ENCODE results near the gene HNF1B.
A peak's percentile ranks its signal among the peaks of the same experiment; 100 is the strongest.
"Not testable (repeated sequence)": the region's sequence is repeated elsewhere in the genome, so short reads cannot be mapped to it uniquely, and the experiment has no call there.

Gene HNF1B, protein sequence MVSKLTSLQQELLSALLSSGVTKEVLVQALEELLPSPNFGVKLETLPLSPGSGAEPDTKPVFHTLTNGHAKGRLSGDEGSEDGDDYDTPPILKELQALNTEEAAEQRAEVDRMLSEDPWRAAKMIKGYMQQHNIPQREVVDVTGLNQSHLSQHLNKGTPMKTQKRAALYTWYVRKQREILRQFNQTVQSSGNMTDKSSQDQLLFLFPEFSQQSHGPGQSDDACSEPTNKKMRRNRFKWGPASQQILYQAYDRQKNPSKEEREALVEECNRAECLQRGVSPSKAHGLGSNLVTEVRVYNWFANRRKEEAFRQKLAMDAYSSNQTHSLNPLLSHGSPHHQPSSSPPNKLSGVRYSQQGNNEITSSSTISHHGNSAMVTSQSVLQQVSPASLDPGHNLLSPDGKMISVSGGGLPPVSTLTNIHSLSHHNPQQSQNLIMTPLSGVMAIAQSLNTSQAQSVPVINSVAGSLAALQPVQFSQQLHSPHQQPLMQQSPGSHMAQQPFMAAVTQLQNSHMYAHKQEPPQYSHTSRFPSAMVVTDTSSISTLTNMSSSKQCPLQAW

DNA sequence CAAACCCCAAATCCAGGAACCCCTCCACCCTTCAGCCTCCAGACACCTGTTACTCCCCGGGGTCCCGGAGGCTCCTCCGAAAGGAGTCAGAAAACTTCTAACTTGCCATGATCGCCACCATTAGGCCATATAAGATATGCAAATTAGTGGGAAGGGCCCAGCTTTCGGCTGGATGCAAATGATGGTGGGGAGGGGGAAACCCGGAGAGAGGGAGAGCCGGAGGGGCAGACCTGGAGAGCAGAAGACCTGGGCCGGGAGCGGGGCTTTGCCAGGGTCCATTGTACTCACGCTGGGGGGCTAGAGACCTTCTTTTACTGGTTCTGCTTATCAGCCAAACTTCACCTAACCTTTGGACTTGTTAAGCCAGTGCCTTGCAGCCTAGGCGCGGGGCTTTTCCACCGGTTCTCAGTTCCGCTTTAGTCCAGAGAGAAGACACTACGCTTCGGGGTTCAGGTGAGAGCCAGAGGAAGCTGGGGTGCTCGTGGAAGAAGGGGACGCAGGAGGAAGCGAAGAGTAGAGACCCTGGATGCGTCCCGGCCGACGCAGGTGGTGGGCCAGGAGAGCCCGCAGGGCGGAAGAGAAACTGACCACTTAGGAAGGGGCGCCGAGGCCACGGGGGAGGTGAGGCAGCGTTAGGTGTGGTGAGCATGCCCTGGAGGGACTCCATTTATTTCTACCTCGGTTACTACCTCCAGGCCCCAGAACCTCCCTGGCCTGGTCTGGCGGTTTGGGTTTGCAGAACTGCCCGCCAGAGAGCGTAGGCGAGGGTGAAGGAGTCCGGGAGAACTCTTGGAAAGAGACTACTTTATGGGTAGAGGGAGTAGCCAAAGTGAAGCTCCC, at the start of gene HNF1B:
Gene HNF1B, minus strand, starts transcription at position 99 of the 840 bp plus-strand sequence. CDS start 175 bp downstream, outside the sequence.
- no peak for DNase-seq

DNA sequence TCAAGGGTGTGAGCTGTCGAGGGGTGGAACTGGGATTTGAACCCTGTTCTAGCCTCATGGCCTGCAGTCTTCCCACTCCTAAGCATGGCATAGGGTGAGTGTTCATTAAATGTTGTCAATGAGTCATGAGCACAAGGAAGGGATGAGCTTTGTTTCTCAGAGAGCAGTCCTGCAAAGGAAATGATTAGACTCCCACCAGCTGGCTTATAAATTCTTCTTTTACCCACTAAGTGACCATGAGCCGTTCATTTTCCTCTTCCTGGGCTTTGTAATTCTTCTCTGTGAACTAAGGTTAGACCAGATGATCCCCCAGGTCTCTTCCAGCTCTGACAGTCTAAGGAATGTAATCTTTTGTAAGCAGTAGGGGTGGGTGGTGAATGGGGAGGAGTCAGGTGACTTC, 47.9 kb upstream of the HNF1B start:
- DNase-seq: no peak

DNA sequence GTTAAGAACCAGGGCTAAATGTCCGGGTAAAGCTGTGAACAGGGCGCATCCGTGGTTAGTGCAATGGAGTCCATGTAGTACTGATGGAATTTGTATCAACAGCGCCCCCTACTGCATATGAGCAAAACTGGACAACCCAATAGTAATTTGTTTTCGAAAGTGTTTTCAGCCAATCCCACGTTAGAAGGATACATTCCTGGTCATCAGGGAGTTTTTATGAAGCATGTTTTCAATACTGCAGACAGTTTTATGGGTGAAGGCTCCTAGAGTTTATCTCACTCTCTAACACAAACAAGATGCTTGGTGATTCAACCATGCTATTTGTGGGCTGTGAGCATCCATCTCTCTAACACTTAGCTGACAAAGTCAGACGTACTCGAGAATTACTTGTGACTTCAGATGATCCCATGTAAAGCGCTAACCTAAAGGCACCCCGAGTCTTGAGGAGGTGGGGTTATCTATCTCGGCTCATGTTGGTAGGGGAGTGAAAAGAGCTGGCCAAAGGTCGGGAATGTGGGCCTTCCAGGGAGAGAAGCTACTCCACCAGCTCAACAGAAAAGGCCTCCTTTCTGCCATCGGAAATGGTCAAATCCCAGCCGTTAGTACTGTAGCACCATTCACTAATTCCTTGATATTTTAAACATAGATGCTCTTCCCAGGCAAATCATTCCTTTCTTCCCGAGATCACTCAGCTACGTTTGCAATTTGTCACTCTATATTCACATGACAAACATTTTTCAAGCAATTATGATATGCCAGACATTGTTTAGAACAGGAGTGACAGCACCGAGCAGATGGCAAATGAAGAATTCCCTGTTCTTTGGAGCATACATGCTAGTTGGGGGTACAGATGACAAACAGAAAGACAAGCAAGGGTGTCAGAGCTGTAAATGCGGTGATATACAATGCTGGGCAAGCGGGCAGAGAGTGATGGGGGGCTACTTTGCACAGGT, 46.9 kb upstream of the HNF1B start:
- no peak for DNase-seq

DNA sequence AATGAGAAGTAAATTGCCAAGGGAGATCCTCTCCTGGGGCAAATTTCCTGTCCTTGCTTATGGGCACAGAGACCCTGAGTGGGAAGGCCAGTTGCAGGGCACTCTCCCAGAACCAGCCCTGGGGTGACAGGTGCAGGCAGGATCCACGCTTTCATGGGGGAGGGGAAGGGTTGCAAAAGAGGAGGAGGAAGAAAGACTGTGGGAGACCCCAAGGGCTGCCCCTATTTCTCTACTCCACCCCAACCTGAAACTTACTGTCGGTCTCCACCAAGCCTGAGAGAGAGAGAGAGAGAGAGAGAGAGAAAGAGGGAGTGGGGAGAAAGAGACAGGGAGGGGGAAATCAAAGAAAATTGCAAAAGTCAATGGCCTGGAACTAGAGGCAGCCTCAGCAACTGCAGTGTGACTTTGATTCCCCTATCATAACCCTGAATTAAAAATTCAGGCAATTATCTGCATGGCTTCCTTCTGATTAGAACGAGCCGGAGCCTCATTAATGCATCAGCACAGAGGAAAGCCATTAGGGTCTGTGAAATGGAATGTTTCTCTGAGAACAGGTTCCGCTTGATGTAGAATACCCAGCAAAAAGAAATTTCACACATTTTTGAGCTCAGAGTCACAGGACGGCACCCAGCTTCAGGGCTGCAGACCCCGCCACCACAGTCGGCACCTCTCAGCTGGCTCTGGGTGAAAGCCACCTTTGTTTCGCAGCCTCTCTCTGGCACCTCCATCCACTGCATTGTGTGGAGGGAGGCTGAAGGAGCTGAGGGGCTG, 45.1 kb upstream of the HNF1B start:
- DNase-seq: no peak

DNA sequence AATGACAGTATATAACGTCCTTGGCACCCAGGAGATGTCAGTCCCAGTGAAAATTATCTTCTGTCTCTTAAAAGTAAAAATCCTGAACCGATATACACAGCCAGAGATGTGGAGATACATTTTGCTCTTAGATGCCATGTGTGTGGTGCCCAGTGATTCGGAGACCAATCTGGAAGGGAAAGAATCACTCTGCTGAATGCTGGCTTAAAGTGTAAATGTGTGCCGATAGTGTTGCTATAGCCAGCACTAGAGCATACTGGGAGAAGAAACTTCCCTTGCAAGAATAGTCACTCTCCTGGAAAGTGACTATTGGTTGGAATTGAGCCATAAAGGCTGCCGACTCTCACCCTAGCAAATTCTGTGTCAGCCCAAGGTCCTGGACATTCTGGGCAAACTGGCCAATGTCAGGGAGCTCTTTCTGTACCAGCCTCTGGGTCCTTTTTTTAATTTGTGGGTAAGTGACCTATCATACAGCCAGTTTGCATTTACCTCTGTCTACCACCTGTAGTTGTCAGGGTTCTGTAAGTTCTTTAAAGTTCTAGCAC, 44.2 kb upstream of the HNF1B start:
- no peak for DNase-seq

DNA sequence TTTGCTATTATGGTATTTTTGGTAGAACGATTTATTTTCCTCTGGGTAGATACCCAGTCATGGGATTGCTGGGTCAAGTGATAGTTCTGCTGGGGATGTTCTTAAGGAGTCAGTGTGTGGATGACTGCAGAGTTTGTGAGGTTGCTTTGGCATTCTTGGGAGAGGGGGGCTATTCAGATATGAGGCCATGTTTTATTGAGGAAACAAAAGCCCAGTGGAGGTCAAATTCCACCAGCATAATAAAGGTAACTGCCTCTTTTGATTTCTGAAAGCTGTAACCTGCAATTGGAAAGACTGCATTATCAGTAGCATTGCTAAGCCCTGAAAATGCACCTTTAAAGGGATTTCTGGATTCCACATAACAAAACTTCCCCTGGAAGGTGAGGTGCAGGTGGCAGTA, 43.7 kb upstream of the HNF1B start:
- no peak for DNase-seq

DNA sequence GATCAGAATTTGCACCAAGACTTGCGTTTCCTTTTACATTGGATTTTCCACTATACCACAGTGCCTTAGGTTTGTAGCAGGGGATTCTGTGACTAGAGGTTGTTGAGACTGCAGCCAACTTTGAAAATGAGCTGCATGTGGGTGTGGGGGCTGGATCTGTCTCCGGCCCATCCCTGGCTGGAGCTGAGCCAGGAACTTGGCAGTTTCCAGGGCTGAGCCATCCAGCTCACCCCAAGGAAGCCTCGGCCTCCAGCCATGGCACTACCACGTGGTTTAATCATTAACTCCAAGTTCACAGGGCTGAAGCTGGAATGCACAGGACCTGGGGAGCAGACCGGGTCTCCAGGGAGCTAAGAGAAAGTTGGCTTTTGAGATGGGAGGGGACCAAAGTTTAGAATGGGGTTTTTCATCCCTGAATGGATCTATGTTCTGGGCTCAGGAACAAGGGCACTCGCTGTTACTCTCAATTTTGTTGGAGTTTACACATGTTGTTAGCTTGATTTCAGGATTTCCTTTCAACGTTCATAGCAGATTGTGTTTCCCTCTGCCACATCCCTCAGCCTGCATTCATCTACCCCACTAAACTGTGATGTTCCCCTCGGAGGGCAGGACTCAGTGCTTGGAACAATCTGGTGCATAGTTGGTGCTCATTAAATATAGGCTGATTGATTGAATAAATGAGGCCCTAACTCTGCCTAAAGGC, 42.3 kb upstream of the HNF1B start:
- DNase-seq: no peak

DNA sequence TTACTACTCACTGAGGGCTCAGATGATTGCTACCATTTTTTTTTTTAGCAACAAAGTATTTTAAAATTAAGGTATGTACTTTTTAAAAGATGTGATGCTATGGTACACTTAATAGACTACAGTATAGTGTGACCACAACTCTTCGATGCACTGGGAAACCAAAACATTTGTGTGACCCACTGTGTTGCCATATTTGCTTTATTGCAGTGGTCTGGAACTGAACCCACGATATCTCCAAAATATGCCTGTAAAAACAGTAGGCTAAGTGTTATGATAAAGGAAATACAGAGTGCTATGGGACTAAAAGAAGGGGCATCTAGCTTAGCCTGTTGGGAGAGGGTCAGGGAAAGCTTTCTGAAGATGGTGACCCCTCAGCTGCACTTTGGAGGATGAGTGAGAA, 41.6 kb upstream of the HNF1B start:
- no peak for DNase-seq

DNA sequence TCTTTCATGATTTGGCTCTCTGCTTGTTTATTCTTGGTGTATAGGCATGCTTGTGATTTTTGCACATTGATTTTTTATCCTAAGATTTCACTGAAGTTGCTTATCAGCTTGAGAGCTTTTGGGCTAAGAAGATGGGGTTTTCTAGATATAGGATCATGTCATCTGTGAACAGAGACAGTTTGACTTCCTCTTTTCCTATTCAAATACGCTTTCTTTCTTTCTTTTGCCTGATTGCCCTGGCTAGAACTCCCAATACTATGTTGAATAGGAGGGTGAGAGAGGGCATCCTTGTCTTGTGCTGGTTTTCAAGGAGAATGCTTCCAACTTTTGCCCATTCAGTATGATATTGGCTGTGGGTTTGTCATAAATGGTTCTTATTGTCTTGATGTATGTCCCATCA, 37.6 kb upstream of the HNF1B start:
- not testable (repeated sequence) for DNase-seq

DNA sequence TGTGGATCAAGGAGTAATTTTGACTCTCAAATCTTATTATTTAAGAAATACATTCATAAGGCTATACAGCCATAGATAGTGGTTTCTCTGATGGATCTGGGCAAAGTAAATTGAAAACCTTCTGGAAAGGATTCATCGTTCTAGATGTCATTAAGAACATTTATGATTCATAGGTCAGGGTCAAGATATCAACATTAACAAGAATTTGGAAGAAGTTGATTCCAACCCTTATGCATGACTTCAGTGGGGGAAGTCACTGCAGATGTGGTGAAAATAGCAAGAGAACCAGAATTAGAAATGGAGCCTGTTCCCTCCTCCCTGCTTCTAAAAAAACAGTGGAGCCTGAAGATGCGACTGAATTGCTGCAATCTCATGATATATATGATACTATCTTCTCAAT, 36.6 kb upstream of the HNF1B start:
- DNase-seq: no peak

DNA sequence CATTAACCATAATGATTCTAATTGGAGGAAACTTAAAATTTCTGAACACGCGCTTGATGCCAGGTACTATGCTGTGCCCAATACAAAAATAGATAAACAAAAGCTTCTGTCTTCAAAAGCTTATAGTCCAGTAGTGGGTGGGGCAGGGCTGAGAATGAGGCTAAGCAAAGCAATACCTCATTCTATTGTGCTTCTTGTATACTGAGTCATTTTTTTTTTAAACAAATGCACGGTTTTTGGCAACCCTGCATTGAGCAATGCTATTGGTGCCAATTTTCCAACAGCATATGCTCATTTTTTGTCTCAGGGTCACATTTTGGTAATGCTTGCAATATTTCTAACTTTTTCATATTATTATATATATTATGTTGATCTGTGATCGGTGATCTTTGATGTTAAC, 34.7 kb upstream of the HNF1B start:
- DNase-seq: no peak

DNA sequence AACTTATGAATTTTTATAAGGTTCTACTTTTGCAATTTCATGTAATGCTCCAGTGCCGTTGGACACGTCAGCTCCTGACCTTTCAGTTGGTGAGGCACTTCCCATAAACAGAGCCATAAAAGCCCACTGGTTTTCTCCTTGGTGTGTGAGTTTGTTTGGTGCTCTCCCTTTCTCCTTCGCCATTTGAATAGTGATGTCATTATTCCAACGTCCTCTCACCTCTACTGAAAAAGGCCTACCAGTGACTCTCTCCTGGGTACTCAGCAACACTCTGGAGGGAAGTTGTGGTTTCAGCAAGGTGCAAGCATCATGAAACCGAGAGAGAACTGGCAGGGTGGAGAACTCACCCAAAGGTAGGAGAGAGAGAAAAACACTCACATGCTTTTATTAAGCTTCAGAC, 29.6 kb upstream of the HNF1B start:
- no peak for DNase-seq

DNA sequence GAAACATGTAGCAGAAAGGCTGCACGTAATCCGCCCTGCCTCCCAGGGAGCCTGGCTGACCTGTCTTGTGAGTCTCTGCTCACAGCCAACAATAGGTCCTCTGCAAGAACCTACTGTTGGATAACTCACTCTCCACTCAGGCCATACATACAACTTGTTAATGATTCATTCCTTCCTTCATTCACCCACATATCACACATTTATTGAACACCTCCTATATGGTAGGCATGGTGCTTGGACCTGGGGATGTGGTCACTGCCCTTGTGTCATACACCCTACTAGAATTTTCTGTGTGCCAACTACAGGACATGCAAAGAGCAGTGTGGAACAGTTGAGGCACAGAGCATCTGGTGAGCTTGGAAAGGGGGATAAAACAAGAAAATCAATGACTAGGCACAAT, 28.1 kb upstream of the HNF1B start:
- DNase-seq: no peak

DNA sequence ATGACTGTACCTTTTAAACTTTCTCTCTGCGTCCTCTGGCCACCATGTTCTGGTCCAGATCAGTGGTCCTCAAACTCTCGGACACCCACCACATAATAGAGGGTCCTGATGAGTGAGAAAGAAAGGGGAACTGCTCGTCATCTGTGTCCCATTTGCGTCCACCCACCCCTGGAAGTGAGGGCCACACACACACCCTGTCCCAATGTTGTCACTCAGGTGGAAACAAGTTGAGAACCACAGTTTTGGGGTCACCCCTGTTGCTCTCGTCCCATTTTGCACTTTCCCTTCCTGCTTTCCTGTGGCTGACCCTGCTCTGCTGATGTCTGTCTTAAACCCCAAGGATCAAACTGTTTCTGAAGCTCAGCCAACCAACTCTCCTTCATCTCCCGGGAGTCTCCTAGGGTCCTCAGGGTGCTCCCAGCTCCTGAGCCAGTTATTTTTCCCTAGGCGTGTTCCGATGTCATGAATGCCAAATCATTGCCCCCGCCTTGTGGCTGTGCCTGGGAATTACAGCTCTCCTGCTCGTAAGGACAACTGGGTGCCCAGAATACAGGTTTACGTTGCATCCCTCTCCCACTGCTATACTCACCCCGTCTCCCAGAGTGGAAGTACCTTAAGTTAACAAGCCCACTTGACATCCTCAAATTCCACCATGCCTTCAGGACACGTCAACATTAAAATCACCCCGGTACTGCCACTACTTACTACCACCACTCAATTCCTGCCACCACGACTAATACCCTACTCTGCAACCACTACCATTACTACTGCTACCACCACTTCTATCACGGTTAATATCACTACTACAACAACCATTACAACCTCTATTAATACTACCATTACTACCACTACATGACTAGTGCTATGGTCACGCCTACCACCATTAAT, 26.0 kb upstream of the HNF1B start:
- DNase-seq: peak; percentile 50

DNA sequence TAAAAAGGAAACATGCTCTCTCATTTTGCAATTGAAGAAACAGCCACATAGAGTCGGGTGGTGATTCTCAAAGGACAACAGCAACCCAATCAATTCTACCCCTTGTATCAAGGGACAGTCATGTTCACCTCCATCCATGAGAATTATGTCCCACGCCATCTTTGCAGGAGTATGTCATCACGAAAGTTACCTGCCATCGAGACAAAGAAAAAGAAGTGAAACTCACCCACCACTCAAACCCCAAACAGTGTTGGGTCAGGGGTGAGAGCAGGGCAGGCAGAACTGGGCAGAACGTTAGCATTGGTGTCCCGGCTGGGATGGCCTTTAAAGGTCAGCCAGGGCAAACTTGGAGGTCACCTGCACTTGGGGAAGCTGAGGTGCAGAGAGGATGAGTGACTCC, 24.2 kb upstream of the HNF1B start:
- no peak for DNase-seq

DNA sequence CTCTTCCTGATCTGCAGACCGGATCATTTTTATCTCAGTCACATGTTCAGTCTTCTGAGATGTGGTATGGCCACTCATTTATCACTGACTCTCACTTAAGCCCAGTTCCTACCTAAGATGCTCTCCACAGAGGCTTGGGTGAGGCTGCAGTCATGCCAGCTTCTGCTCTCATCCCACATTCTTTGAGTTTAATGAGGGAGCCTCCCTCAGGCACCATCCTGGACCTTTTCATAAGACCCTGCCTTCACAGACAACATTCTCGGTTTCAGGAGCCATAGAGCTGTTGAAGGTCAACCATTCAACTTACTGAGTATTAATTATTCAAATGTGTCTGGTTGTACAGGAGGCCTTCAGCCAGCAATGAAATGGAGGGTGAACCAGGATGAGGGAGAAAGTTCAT, 23.6 kb upstream of the HNF1B start:
- no peak for DNase-seq

DNA sequence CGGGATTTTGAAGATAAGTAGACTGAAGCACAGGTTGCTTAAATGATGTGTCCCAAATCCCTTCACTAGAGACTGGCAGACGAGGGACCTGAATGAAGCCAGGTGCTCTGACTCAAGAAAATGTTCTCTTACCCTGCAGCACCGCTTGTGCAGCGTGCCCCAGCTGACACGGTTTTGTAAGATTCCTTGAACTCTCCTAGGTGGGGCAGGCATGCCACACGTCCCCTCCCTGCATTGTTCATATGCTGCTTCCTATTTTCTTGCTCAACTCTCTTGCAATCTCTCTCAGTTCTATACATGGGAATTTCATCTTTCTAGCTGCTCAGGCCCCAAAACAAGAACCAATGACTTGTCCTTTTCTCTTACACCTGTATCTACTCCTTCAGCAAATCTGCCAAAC, 22.1 kb upstream of the HNF1B start:
- DNase-seq: no peak

DNA sequence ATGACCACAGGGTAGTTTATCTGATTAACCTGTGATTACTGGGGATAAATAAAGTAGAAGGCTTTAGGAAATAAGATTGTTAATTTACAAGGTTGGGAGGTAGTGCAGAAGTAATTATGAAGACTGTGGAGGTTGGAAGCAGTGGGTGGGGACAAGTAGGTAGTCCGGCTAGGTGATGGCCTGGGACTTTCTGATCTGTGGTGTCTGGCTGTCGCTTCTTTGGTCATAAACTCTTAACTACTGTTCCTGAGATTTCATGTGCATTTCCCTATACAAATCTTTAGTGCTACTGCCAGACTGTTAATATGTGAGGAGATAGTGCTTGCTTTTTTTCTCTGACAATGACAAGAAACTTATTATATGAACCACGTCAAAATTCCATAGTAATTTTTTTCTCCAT, 19.5 kb upstream of the HNF1B start:
- DNase-seq: no peak

DNA sequence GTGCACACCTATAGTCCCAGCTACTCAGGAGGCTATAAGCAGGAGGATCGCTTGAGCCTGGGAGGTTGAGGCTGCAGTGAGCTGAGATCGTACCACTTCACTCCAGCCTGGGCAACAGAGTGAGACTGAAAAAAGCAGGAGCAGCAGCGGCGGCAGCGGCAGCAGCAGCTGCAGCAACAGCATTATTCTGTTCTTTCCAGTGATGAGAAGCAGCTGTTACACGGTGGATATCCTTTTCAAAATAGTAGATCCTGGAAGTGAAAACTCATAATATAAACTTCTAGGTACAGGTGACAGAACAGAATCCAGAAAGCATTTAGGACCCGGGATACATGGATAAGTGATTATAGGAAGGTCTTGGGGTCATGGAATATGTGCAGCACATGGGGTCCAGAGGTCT, 17.8 kb upstream of the HNF1B start:
- DNase-seq: no peak

DNA sequence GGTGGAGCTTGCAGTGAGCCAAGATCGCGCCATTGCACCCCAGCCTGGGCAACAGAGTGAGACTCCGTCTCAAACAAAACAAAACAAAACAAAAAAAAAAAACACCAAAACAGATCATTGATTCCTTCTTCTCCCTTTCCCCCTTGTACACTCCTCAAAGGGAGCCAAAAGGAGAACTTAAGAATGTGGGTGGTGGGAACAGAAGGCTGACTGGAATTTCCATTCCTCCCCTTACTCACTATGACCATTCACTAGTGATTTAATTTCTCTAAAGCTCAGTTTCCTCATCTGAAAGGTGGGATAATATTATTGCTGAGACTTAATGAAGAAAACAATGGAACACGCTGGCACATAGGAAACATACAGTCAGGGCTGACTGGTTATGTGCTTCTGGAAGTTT, 17.1 kb upstream of the HNF1B start:
- DNase-seq: no peak
